GM18511 (cell line): ENCODE results near the gene KIF7.
"Not testable (repeated sequence)": the region's sequence is repeated elsewhere in the genome, so short reads cannot be mapped to it uniquely, and the experiment has no call there.

Experiments used
- ATAC-seq: cut with Tn5 transposase; IDR thresholded peaks from one replicate; pipeline ENCODE4 v1.9.1; 2021; ENCODE audit warnings: mild to moderate bottlenecking, moderate library complexity; ENCODE audit not compliant: unreplicated experiment

Gene KIF7

GRCh38 chr15:89654847-89655805 is at the start of gene KIF7:
TSS of gene KIF7 (minus strand) at chr15:89655467. CDS start at chr15:89652930, 2,537 bp downstream.
- peak; percentile 51 for ATAC-seq

GRCh38 chr15:89704411-89704810 is 49.1 kb upstream of the KIF7 start:
- ATAC-seq, result no peak

GRCh38 chr15:89695198-89695597 is 39.9 kb upstream of the KIF7 start:
- ATAC-seq, result no peak

- no peak for ATAC-seq
Observed at GRCh38 chr15:89693696-89694095, 38.4 kb upstream of the KIF7 start.

- ATAC-seq, result no peak
Observed at GRCh38 chr15:89693091-89693490, 37.8 kb upstream of the KIF7 start.

GRCh38 chr15:89690276-89691218 is 35.3 kb upstream of the KIF7 start, which contains the start of the genes PEX11A and WDR93:
TSS of gene PEX11A (minus strand) at chr15:89690754. CDS start at chr15:89690632, 122 bp downstream.
TSS of gene WDR93 (plus strand) at chr15:89690811. CDS start at chr15:89701747, 10,936 bp downstream.
- peak; percentile 91 for ATAC-seq

- ATAC-seq, result not testable (repeated sequence)
Observed at GRCh38 chr15:89689930-89690275, 34.6 kb upstream of the KIF7 start.

- ATAC-seq, result no peak
Observed at GRCh38 chr15:89686522-89686921, 31.3 kb upstream of the KIF7 start.

- ATAC-seq, result no peak
Observed at GRCh38 chr15:89685995-89686394, 30.7 kb upstream of the KIF7 start.

GRCh38 chr15:89681146-89681545 is 25.9 kb upstream of the KIF7 start:
- no peak for ATAC-seq

- no peak for ATAC-seq
Observed at GRCh38 chr15:89680282-89680873, 25.1 kb upstream of the KIF7 start.

- ATAC-seq, result no peak
Observed at GRCh38 chr15:89679212-89679611, 23.9 kb upstream of the KIF7 start, which contains the start of gene PLIN1. TSS of gene PLIN1 (minus strand) at chr15:89679367. CDS start at chr15:89677489, 1,878 bp downstream.

GRCh38 chr15:89677381-89677780 is 22.1 kb upstream of the KIF7 start:
- ATAC-seq, result no peak

- ATAC-seq, result no peak
Observed at GRCh38 chr15:89675606-89676005, 20.3 kb upstream of the KIF7 start.

GRCh38 chr15:89674526-89674925 is 19.3 kb upstream of the KIF7 start:
- no peak for ATAC-seq

GRCh38 chr15:89673165-89673512 is 17.9 kb upstream of the KIF7 start:
- no peak for ATAC-seq

- ATAC-seq, result no peak
Observed at GRCh38 chr15:89672221-89673164, 17.2 kb upstream of the KIF7 start.

GRCh38 chr15:89671687-89672086 is 16.4 kb upstream of the KIF7 start:
- ATAC-seq, result no peak

GRCh38 chr15:89670971-89671560 is 15.8 kb upstream of the KIF7 start:
- ATAC-seq, result no peak
